Heart left ventricle (tissue), 16 donors: ENCODE data around the gene HEBP1. TPM values are rescaled to one million over a fixed set of nuclear protein-coding genes. Genes with fewer than 3 reads are reported as not detected.

Experiments
- ATAC-seq, 4 donors: fragments of 200-7000 bp; cut with Tn5 transposase; one replicate each; pipeline ENCODE4 v1.9.1; 2020 to 2022; ENCODE audit warnings: moderate library complexity in 4 of 4, mild to moderate bottlenecking in 3 of 4, moderate number of reproducible peaks in 1 of 4
- DNase-seq, 5 donors: peaks; one replicate each; pipeline ENCODE4 v3.0.0-alpha.2; 2020
- H3K27ac ChIP-seq, 12 donors: fragments of 200-600 bp; sonication (generic) in 4 of 12; one replicate each; pipeline versions ENCODE4 v1.5.0 to v1.8.0; 2016 to 2022; ENCODE audit warnings: mild to moderate bottlenecking in 2 of 12
- H3K27me3 ChIP-seq, 9 donors: fragments of 200-600 bp; sonication (generic) in 2 of 9; one replicate each; pipeline versions ENCODE4 v1.5.1 to v1.8.0; 2016 to 2022; ENCODE audit warnings: mild to moderate bottlenecking in 3 of 9
- H3K36me3 ChIP-seq, 9 donors: fragments of 200-600 bp; sonication (generic) in 2 of 9; one replicate each; pipeline versions ENCODE4 v1.5.0 to v1.8.0; 2018 to 2022; ENCODE audit warnings: mild to moderate bottlenecking in 2 of 9
- H3K4me1 ChIP-seq, 12 donors: fragments of 200-600 bp; sonication (generic) in 4 of 12; one replicate each; pipeline versions ENCODE4 v1.5.0 to v1.8.0; 2016 to 2022; ENCODE audit warnings: mild to moderate bottlenecking in 3 of 12
- H3K4me3 ChIP-seq, 12 donors: fragments of 200-600 bp; sonication (generic) in 4 of 12; one replicate each; pipeline versions ENCODE4 v1.5.0 to v1.8.0; 2017 to 2022; ENCODE audit warnings: mild to moderate bottlenecking in 9 of 12, moderate library complexity in 4 of 12
- H3K9me3 ChIP-seq, 12 donors: fragments of 200-600 bp; sonication (generic) in 4 of 12; one replicate each; pipeline versions ENCODE4 v1.5.0 to v1.8.0; 2016 to 2022; ENCODE audit warnings: mild to moderate bottlenecking in 1 of 12
- POLR2A ChIP-seq, 2 donors: fragments of 450-650 bp; IDR thresholded peaks; one replicate each; pipeline ENCODE4 v1.6.1; 2017; ENCODE audit warnings: antibody characterized with exemption in 2 of 2, mild to moderate bottlenecking in 2 of 2, moderate library complexity in 2 of 2
- WGBS, 4 donors: extraction: QIAGEN DNeasy Blood & Tissue Kit in 2 of 4; methylation state at CpG; one replicate each; pipeline versions ENCODE4 v1.1.5 to v1.1.7; 2013 to 2018; 5-methylcytosine and 5-hydroxymethylcytosine counted together
- intact Hi-C, 10 donors: fragments of 100-400 bp; cut with DNase I; formaldehyde crosslinking; loops; one replicate each; pipeline versions ENCODE4 v1.11.1 to v1.14.2; 2022
- polyA plus RNA-seq, 2 donors: library from polyadenylated mRNA; stranded (reverse); fragments of 200-250 nt; gene quantifications; one replicate each; pipeline ENCODE4 v1.2.3, GENCODE V29; 2013
- total RNA-seq, 9 donors: library from RNA; depleted of rRNA in 2 of 9; stranded (reverse); fragments of >200 nt in 2 of 9; fragmentation: NEBNext Ultra II Directional in 3 of 9; extraction: Animal tissue kit (Norgen Biotek cat#: 25700) in 3 of 9; gene quantifications; one replicate each; pipeline versions ENCODE4 v1.1.0 to v1.2.4, GENCODE V29; 2016 to 2023
- TF ChIP-seq, protein P1 (sequence below), 12 donors: fragments of 200-600 bp; sonication (generic) in 4 of 12; IDR thresholded peaks; one replicate each; pipeline versions ENCODE4 v1.5.0 to v1.8.0; 2018 to 2022; ENCODE audit warnings: antibody characterized with exemption in 12 of 12, mild to moderate bottlenecking in 5 of 12
- donor health status: ischemic (EF 13 %, LVEDD 7.1; RV severe dilation, severe dysfunction).
- donor health status: healthy with polysubstance abuse.
- donor health status: DM: no; HTN: yes; CAD: no.
- donor health status: DM: no; HTN: no; CAD: no.
- donor health status: ischemic (EF 25% LVEDD 6.9; RV normal size, moderate dysfunction).
- donor health status: ischemic (EF 25% LVEDD 5.7; RV mildly dilated, moderate dysfunction).
- donor health status: healthy.
- donor health status: DM: yes; HTN: yes; CAD: no.
- donor health status: ischemic (EF 35%, LVEDD 5.7; RV mildly dilated, moderate dysfunction).
- donor health status: nonischemic (EF 11% LVEDD 7.7; RV severe dilation, severe dysfunction).
- donor health status: DM: yes; HTN: yes; CAD: no.
- donor health status: PGD.
- donor health status: ischemic (EF 29% LVEDD 5.4; RV normal size, mild dysfunction).
- donor health status: nonischemic (EF 23%, LVEDD 6.1; RV moderate dilation, normal function).

Gene HEBP1
- total and polyA plus RNA-seq, 11 donors = 26.3 to 88.1 (median 52.6) TPM

DNA sequence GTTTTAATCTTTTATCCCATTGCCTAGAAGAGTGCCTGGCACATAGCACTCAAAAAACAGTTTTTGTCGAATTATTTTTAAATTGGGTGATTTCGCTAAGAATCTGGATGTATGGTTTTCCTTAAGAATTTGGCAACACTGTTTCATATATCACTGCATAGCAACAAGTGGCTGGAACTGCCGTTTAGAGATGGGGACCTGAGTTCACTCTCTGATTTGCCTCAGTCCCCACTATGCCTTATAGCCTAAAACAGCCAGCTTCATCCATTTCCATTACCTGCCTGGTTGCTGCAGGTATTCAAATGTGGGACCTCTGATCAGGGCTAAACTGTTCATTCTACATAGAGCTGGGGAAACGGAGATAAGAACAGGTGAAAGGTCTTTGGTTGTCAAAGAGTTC, 1.8 kb downstream of the HEBP1 start:
- intact Hi-C loops = loop anchor here in 2 of 10 donors (5.0 kb wide), 2 partner anchors 44 to 234 kb away; partner anchors contain the start of gene FAM234B (in 1 of the 2)
- DNase-seq = no peak
- TF ChIP-seq, protein P1, sequence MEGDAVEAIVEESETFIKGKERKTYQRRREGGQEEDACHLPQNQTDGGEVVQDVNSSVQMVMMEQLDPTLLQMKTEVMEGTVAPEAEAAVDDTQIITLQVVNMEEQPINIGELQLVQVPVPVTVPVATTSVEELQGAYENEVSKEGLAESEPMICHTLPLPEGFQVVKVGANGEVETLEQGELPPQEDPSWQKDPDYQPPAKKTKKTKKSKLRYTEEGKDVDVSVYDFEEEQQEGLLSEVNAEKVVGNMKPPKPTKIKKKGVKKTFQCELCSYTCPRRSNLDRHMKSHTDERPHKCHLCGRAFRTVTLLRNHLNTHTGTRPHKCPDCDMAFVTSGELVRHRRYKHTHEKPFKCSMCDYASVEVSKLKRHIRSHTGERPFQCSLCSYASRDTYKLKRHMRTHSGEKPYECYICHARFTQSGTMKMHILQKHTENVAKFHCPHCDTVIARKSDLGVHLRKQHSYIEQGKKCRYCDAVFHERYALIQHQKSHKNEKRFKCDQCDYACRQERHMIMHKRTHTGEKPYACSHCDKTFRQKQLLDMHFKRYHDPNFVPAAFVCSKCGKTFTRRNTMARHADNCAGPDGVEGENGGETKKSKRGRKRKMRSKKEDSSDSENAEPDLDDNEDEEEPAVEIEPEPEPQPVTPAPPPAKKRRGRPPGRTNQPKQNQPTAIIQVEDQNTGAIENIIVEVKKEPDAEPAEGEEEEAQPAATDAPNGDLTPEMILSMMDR (IDR thresholded peaks at IDR 0.05) = no peak
- no peak for TF ChIP-seq POLR2A (IDR thresholded peaks at IDR 0.05)
- peaks cover 0 to 3% (median 0%) of the 10 kb centered on the region in 9 donors for H3K36me3 ChIP-seq
- 87 to 93% (median 90%) methylated on average over 4 of the region's 4 CpGs for WGBS, 4 donors
- ATAC-seq = no peak
- H3K9me3 ChIP-seq = no peaks in the 10 kb centered on the region
- peak overlapping the region in 4 of 12 donors; percentile 83 to 94 (median 86) for H3K4me3 ChIP-seq
- no peak overlapping the region for H3K27ac ChIP-seq
- H3K4me1 ChIP-seq = peaks cover 0 to 56% (median 19%) of the 10 kb centered on the region in 12 donors
- H3K27me3 ChIP-seq = no peaks in the 10 kb centered on the region

DNA sequence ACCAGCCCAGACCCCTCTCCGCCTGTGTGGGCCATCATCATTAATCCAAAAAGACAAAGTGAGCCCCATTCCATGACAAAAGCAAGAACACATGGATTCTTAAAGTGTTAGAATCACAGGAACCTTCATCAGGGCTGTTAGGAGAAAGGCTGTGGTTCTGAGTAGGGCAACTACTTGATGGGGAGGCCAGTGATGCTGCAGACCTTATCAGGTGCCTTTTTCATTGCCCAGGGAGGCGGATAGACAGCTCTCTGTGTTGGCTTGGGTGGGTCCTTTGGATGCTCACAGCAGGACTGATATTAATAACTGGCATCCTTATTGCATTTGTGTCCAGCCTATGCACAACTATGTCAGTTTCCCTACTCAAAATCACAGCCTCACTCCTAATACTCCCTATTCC, 2.3 kb downstream of the HEBP1 start:
- no peak for DNase-seq
- Histone ChIP-seq H3K9me3 (no peaks in the 10 kb centered on the region), H3K27me3 (no peaks in the 10 kb centered on the region), H3K27ac (no peak overlapping the region), H3K4me1 (peaks cover 0 to 61% (median 19%) of the 10 kb centered on the region in 12 donors), H3K36me3 (peaks cover 0 to 3% (median 0%) of the 10 kb centered on the region in 9 donors), H3K4me3 (no peak overlapping the region)
- WGBS, 4 donors = 71 to 97% (median 87%) methylated on average over 2 of the region's 2 CpGs
- intact Hi-C loops = loop anchor here in 2 of 10 donors (5.0 kb wide), 2 partner anchors 45 to 235 kb away; partner anchors contain the start of gene FAM234B (in 1 of the 2)
- TF ChIP-seq, protein P1 (IDR thresholded peaks at IDR 0.05) = no peak
- TF ChIP-seq POLR2A (IDR thresholded peaks at IDR 0.05) = no peak
- ATAC-seq = no peak

DNA sequence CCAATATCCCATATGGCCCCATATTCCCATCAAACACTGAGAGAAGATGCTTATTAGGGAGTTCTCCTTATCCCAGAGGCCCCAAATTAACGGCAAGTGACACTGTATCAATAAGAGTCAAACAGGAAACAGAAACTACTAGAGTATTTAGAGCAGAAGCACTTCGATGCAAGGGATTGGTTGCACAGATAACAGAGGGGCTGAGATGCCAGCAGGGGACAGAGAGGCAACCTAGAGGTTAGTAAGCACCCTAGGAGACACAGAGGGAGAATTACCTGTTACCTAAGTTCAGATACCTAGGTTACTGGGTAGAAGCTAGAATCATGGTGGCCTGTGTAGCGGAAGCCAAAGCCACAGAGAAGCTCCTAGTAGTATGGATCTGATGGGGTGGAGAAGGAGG, 2.9 kb downstream of the HEBP1 start:
- Histone ChIP-seq H3K4me3 (peak overlapping the region in 1 of 12 donors; percentile 14), H3K27ac (no peak overlapping the region), H3K27me3 (no peaks in the 10 kb centered on the region), H3K4me1 (peaks cover 0 to 59% (median 21%) of the 10 kb centered on the region in 12 donors), H3K36me3 (peaks cover 0 to 3% (median 0%) of the 10 kb centered on the region in 9 donors), H3K9me3 (no peaks in the 10 kb centered on the region)
- intact Hi-C loops = loop anchor here in 2 of 10 donors (5.0 kb wide), 2 partner anchors 45 to 235 kb away; partner anchors contain the start of gene FAM234B (in 1 of the 2)
- no peak for TF ChIP-seq POLR2A (IDR thresholded peaks at IDR 0.05)
- TF ChIP-seq, protein P1 (IDR thresholded peaks at IDR 0.05) = no peak
- ATAC-seq (no peak), DNase-seq (no peak)
- WGBS, 4 donors = 40 to 45% (median 43%) methylated on average over 3 of the region's 3 CpGs

DNA sequence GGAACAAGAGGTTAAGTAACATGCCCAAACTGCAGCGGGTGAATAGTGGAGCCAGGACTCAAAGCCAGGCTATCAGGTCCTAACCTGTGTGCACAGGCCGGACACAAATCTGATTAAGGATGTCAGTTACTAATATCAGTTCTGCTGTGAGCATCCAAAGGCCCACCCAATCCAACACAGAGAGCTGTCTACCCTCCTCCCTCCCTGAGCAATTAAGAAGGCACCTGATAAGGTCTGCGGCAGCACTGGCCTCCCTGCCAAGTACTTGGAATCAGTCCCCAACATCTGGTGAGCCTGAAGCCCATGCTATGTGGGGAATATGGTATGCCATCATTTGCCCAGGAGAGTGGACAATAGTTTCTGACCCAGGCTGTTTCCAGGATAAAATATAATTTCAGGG, 3.9 kb downstream of the HEBP1 start:
- no peak for DNase-seq
- TF ChIP-seq, protein P1 (IDR thresholded peaks at IDR 0.05) = no peak
- no peak for TF ChIP-seq POLR2A (IDR thresholded peaks at IDR 0.05)
- Histone ChIP-seq H3K36me3 (peaks cover 0 to 3% (median 0%) of the 10 kb centered on the region in 9 donors), H3K4me1 (peaks cover 0 to 52% (median 20%) of the 10 kb centered on the region in 12 donors), H3K4me3 (no peak overlapping the region), H3K9me3 (no peaks in the 10 kb centered on the region), H3K27ac (no peak overlapping the region), H3K27me3 (no peaks in the 10 kb centered on the region)
- ATAC-seq = no peak
- 40 to 64% (median 54%) methylated on average over 3 of the region's 3 CpGs for WGBS, 4 donors
- intact Hi-C loops = loop anchor here in 2 of 10 donors (5.0 kb wide), 2 partner anchors 46 to 236 kb away; partner anchors contain the start of gene FAM234B (in 1 of the 2)
